Smooth muscle cell (in vitro differentiated cells): ENCODE data around the gene TBX18. TPM values are rescaled to one million over a fixed set of nuclear protein-coding genes. Genes with fewer than 3 reads are reported as not detected.

Experiments
- DNase-seq: peaks from one replicate; lab custom pipeline; 2025; ENCODE audit not compliant: unreplicated experiment; lab: John Stamatoyannopoulos, UW
- H2AFZ ChIP-seq: fragments of 200-600 bp; sonication (generic); 2 replicates; pipeline ENCODE4 v1.6.0; 2016; ENCODE audit warnings: antibody characterized with exemption, low read depth, mild to moderate bottlenecking
- H3F3A ChIP-seq: fragments of 200-600 bp; sonication (generic); 2 replicates; pipeline ENCODE4 v1.6.0; 2017; ENCODE audit warnings: antibody characterized with exemption, low read depth
- H3K27ac ChIP-seq: fragments of 200-600 bp; sonication (generic); 2 replicates; pipeline ENCODE4 v1.5.1; 2016; ENCODE audit warnings: low read depth, mild to moderate bottlenecking
- H3K27me3 ChIP-seq: fragments of 200-600 bp; sonication (generic); 2 replicates; pipeline ENCODE4 v1.6.1; 2016; ENCODE audit warnings: low read depth, mild to moderate bottlenecking
- H3K36me3 ChIP-seq: fragments of 200-600 bp; sonication (generic); 2 replicates; pipeline ENCODE4 v1.5.1; 2016; ENCODE audit warnings: low read depth
- H3K4me1 ChIP-seq: fragments of 200-600 bp; sonication (generic); 2 replicates; pipeline ENCODE4 v1.5.1; 2016; ENCODE audit warnings: low read depth
- H3K4me2 ChIP-seq: fragments of 200-600 bp; sonication (generic); 2 replicates; pipeline ENCODE4 v1.6.0; 2016; ENCODE audit warnings: mild to moderate bottlenecking
- H3K4me3 ChIP-seq: fragments of 200-600 bp; sonication (generic); 2 replicates; pipeline ENCODE4 v1.5.1; 2016; ENCODE audit warnings: mild to moderate bottlenecking
- H3K79me2 ChIP-seq: fragments of 200-600 bp; sonication (generic); 2 replicates; pipeline ENCODE4 v1.6.0; 2016; ENCODE audit warnings: low read depth, mild to moderate bottlenecking
- H3K9ac ChIP-seq: fragments of 200-600 bp; sonication (generic); 2 replicates; pipeline ENCODE4 v1.6.0; 2016; ENCODE audit warnings: low read depth
- H3K9me3 ChIP-seq: fragments of 200-600 bp; sonication (generic); replicated peaks from 2 replicates; pipeline ENCODE4 v1.5.1; 2016; ENCODE audit warnings: low read depth
- H4K20me1 ChIP-seq: fragments of 200-600 bp; sonication (generic); 2 replicates; pipeline ENCODE4 v1.6.0; 2016; ENCODE audit warnings: low read depth
- WGBS: methylation state at CpG from one replicate; pipeline ENCODE4 v1.1.7; 2016; ENCODE audit warnings: low lambda C conversion rate; 5-methylcytosine and 5-hydroxymethylcytosine counted together
- polyA plus RNA-seq: library from polyadenylated mRNA; unstranded; fragments of >200 nt; fragmentation: Nextera tagmentation; extraction: Ambion mirVana; gene quantifications from 2 replicates; pipeline ENCODE4 v1.2.1, GENCODE V29; 2016
- total RNA-seq: library from RNA; depleted of rRNA; stranded (reverse); fragments of >200 nt; gene quantifications from 2 replicates; pipeline ENCODE4 v1.2.3, GENCODE V29; 2014
- TF ChIP-seq, protein P1 (sequence below): fragments of 200-600 bp; sonication (generic); IDR thresholded peaks from 2 replicates; pipeline ENCODE4 v1.5.1; 2017; ENCODE audit warnings: borderline replicate concordance, mild to moderate bottlenecking, antibody characterized with exemption; ENCODE audit not compliant: insufficient read depth, poor library complexity, severe bottlenecking

The TBX18 gene
- total and polyA plus RNA-seq, 2 experiments from 2014 or later, result 0.59 to 2.3 TPM

DNA sequence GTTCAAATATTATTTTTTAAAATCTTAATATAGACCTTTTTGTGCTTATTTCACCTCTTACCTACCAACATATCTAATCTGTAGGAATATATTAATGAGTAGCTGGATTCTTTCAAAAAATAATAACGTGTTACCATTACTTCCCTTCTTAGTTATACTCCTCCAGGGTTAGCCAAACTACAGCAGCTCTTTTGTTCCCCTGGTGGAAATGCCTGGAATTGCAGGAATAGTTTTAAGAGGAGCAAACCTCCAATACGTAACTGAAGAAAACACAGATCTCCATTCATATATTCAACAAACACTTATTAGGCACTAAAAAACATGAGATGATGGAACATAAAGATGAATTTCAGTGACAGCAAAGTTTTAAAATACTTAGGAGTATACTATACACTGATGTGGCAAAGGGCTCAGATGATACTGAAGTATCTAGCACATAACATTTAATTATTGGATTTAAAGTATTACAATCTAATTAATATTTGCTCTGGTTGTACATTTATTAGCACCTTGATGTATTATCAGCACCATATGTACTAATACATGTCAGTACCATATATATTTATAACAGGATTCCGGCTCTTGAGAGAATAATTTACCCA lies 78.3 kb downstream of the TBX18 start:
- Histone ChIP-seq H3K4me2 (no peak overlapping the region), H3K9ac (no peak overlapping the region), H3K36me3 (no peaks in the 10 kb centered on the region), H3K79me2 (no peaks in the 10 kb centered on the region), H3F3A (no peaks in the 10 kb centered on the region), H2AFZ (no peak overlapping the region), H3K27ac (no peak overlapping the region), H4K20me1 (no peaks in the 10 kb centered on the region), H3K4me3 (no peak overlapping the region), H3K4me1 (no peaks in the 10 kb centered on the region), H3K9me3 (no peaks in the 10 kb centered on the region), H3K27me3 (no peaks in the 10 kb centered on the region)
- DNase-seq, result no peak
- 72% methylated on average over 3 of the region's 3 CpGs for WGBS
- TF ChIP-seq, protein P1, sequence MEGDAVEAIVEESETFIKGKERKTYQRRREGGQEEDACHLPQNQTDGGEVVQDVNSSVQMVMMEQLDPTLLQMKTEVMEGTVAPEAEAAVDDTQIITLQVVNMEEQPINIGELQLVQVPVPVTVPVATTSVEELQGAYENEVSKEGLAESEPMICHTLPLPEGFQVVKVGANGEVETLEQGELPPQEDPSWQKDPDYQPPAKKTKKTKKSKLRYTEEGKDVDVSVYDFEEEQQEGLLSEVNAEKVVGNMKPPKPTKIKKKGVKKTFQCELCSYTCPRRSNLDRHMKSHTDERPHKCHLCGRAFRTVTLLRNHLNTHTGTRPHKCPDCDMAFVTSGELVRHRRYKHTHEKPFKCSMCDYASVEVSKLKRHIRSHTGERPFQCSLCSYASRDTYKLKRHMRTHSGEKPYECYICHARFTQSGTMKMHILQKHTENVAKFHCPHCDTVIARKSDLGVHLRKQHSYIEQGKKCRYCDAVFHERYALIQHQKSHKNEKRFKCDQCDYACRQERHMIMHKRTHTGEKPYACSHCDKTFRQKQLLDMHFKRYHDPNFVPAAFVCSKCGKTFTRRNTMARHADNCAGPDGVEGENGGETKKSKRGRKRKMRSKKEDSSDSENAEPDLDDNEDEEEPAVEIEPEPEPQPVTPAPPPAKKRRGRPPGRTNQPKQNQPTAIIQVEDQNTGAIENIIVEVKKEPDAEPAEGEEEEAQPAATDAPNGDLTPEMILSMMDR, result peak; percentile 47

DNA sequence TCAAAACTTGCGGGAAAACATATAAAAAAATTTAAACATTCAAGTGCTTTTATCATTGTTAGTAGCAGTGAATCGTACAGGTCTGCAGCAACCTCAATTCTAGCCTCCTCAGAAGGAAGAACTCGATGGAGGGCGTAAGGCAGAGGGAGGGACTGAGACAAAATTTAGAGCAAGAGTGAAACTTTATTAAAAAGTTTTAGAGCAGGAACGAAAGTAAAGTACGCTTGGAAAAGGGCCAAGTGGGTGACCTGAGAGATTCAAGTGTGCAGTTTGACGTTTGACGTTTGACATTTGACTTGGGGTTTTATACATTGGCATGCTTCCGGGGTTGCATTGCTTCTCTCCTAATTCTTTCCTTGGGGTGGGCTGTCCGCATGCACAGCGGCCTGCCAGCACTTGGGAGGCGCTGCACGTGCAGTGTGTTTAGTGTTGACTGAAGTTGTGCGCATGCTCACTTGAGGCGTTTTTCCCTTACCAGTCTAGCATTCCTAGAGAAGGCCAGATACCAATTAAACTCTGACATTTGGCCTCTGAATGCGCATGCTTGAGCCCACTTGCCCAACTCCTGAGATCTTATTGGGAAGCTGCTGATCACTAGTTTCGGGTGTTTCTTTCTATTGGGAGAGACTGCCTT lies 82.6 kb downstream of the TBX18 start:
- no peaks in the 10 kb centered on the region for H4K20me1 ChIP-seq
- H3K9ac ChIP-seq, result no peak overlapping the region
- H3K4me3 ChIP-seq, result no peak overlapping the region
- H3K27me3 ChIP-seq, result peaks cover 9% of the 10 kb centered on the region
- no peak overlapping the region for H3K4me2 ChIP-seq
- no peaks in the 10 kb centered on the region for H3K79me2 ChIP-seq
- H3K27ac ChIP-seq, result no peak overlapping the region
- no peak for DNase-seq
- WGBS, result 95% methylated on average over 17 of the region's 17 CpGs
- H3K9me3 ChIP-seq, result no peaks in the 10 kb centered on the region
- TF ChIP-seq, protein P1, result no peak
- H3K36me3 ChIP-seq, result no peaks in the 10 kb centered on the region
- H2AFZ ChIP-seq, result no peak overlapping the region
- H3K4me1 ChIP-seq, result no peaks in the 10 kb centered on the region
- H3F3A ChIP-seq, result no peaks in the 10 kb centered on the region

DNA sequence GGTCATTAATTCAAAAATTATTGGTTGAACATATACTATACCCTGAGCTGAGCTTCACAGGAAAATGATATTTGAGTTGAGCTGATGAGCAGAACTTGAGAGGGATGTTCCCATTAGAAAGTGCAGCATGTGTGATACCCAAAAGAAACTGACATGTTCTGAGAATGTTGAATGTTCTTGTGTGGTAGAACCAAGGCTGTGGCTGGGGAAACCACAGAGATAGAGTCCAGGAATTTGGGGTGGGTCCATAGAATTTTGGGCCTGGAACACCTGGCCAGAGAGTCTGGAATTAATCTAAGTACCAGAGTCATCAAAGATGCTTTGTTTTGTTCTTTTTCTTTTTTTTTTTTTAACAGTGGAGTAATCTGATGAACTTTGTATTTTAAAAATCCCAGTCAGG lies 88.7 kb downstream of the TBX18 start:
- Histone ChIP-seq H3F3A (no peaks in the 10 kb centered on the region), H3K36me3 (no peaks in the 10 kb centered on the region), H3K9me3 (no peaks in the 10 kb centered on the region), H3K9ac (no peak overlapping the region), H2AFZ (no peak overlapping the region), H3K27ac (no peak overlapping the region), H3K27me3 (peaks cover 9% of the 10 kb centered on the region), H3K4me3 (no peak overlapping the region), H3K4me2 (no peak overlapping the region), H4K20me1 (no peaks in the 10 kb centered on the region), H3K79me2 (no peaks in the 10 kb centered on the region), H3K4me1 (no peaks in the 10 kb centered on the region)
- TF ChIP-seq, protein P1, result no peak
- DNase-seq, result no peak

DNA sequence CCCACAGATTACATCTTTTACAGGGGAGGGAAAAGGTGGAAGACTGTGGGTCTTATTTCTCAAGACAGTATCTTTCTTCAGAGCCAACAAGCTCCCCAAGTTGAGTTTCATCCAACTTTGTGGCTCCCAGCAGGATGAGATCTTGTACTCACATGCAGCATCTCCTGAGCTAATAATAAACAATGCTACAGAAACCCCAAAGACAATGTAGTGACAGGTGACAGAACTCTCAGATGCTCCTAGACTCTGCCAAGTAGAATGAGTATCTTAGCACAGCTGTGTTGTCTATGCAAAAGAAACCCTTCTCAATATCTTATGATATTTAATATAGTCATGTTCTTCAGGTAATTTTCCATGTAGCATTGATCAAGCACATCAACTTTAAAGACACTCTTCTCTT lies 90.0 kb downstream of the TBX18 start:
- Histone ChIP-seq H3K79me2 (no peaks in the 10 kb centered on the region), H2AFZ (no peak overlapping the region), H3K4me1 (no peaks in the 10 kb centered on the region), H3K9ac (no peak overlapping the region), H4K20me1 (no peaks in the 10 kb centered on the region), H3K4me3 (no peak overlapping the region), H3K27ac (no peak overlapping the region), H3K9me3 (no peaks in the 10 kb centered on the region), H3K27me3 (peaks cover 9% of the 10 kb centered on the region), H3K36me3 (no peaks in the 10 kb centered on the region), H3K4me2 (no peak overlapping the region), H3F3A (no peaks in the 10 kb centered on the region)
- no peak for DNase-seq
- TF ChIP-seq, protein P1, result no peak
